Stimulated activated CD4-positive, alpha-beta T cell treated with anti-CD3 and anti-CD28 coated beads, Interleukin-15, amount 100 ng/mL, for 1 hour (primary cell): ENCODE measurements around the gene NUMBL.

Source experiments
- DNase-seq, 2 donors: peaks; one replicate each; pipeline ENCODE4 v3.0.0-alpha.2; 2020; ENCODE audit warnings: low read depth in 1 of 2, low spot score in 1 of 2

NUMBL gene

DNA sequence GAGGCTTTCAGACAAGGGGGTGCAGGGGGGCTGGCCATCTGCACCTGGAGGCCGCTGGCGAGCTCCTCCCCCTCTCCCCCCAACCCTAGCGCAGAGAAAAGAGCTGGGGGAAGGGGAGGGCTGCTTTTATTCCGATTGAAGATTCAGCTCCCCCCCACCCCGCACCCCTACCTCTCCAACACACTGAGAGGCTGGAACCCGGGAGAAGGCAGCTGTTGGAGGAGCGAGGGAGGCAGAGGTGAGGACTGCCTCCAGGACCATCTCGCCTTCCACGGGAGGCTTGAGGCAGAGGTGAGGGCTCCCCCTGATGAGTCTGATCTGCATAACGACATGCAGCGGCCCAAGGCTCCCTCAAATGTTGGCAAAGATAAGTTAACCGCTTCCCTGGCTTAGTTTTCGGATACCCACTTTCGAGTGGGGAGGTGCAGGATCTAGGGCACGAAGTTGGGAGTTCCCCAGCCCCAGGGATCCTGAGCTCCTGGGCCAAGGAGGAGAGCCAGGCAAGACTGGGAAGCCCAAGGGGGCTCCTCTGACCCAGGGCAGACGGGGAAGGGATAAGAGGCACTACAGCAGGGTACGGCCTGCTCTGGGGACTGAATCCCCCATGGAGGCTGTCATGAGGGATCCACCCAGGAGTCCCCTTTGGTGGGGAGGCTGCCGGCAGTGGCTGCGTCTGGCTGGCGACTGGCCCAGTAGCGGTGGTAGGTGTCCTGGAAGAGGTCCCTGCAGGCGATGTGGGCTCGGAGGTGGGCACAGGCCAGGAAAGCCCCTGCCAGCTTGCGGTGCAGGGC is 1.2 kb upstream of the NUMBL start:
- DNase-seq = no peak

DNA sequence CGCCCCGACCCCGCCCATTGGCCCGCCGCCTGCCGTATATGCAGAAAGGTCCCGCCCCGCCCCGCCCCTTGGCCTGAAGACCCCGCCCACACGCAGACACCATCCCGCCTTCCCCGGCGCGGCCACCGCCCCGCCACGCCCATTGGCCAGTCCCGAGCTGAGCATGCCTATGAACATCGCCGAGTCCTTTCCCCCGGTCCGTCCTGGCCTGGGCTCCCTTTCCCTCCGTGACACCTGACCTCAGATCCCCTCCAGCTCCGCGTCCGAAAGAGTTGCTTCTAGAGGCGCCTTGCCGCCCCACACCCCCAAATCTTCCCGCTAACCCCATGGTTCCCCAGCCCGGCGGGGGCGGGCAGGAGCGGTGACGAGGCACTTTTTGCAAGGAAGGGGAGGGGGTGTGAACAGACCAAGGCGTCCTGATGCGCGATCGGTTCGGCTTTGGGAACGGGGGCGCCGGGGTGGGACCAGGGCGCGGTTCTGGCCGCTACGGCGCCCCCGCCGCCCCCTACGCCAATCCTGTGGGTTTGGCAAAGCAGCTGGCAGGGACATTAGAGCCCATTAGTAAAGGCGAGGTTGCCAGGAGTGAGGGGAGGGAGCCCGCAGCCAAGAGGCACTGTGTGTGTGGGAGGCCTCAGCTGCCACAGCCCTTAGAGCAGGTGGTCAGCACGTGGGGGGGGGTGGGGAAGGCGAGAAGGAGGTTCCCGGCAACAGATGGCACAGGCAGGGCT is 406 bp upstream of the NUMBL start:
- peak; percentile 73 to 84 for DNase-seq

DNA sequence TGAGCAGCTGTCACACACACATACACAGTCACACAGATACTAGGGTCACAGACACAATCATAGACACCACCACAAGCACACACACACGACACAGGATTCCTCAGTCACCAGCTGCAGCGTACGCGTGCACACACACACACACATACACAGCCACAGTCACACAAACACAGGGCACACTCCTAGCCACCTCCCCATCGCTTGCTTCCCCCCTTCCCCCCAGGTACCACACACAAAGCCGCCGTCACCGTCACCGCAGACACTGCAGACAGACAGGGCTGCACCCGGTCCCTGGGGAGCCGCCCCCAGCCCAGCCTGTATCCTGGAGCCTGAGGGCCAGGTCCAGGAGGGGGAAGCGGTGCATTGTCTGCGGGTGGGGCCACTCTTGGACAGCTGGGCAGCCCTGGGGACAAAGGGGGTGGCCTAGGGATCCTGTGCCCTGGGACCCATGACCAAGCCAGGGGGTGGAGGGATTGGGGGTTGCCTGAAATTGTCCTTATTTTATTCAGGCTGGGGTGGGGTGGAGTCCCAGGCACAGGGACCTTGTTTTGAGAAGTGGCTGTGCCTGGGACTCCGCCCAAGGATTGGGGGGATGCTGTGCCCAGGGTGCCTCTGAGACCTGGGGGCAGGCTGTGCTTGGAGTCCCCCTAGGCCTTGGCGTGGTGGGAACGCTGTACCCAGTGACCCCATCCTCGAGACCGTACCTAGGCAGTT is 957 bp downstream of the NUMBL start:
- DNase-seq = no peak

GRCh38 chr19:40688987-40689338 is 1.5 kb downstream of the NUMBL start:
- DNase-seq = no peak

- no peak for DNase-seq
Measured at GRCh38 chr19:40688309-40688708, 2.1 kb downstream of the NUMBL start.

DNA sequence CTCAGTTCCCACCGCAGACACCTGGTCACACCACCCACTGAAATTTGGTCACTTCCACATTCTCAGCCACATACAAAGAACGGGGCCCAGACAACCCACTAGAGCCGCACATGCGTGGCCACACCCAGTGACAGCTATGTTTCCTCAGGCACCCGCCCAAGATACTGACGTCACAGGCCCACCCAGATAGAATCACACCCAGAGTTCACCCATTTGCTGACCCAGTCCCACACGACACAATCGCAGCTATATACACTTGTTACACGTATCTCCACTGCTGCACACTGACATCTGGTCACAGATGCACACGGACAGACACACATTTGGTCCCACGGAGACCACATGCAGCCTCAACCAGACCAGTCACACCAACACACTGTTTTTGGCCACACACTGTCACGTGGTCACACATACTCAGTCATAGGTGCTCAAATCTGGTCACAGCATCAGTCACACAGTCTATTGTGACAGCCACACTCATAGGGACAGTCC is 2.9 kb downstream of the NUMBL start:
- no peak for DNase-seq

GRCh38 chr19:40686882-40687524 is 3.4 kb downstream of the NUMBL start:
- no peak for DNase-seq

GRCh38 chr19:40685563-40685962 is 4.9 kb downstream of the NUMBL start:
- no peak for DNase-seq

DNA sequence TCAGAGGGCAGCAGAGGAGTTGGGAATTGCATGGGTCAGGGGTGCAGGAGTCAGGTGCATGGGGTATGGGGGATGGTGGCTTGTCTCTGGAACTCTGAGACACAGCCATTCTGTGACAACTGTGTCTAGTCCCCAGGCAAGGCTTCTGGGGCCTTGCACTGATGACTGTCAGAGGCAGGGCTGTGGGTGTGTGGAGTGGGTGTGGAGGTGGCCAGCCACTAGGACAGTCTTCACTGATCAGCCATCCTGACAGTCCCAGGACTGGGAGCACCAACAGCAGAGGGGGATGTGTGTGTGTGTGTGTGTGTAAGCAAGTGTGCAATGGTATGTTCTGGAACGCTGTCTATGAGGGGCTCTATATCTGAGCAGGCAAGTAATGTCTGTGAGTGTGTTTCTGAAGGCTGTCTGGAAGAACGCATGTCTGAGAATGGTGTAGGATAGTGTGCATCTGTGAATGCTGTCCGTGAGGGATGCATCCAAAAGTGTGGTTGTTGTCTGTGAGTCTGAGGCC is 5.4 kb downstream of the NUMBL start:
- DNase-seq = no peak

DNA sequence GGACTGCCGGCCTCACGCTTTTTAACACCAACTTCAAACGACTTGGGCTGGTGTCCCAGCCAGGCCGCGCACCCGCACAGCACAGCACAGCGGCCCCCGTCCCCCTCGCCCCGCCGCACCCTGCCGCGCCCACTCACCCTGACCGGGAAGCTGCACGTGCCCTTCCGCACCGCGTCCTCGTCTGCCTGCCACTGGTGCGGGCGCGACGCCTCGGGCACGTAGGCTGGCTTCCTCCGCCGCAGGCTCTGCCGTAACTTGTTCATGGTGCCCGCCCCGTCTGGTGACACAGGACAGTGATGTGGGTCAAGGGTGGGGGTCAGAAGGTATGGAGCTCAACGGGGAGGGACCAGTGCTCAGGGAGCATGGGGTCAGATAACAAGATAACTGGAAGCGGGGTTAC is 6.2 kb downstream of the NUMBL start:
- DNase-seq = no peak

GRCh38 chr19:40683437-40683836 is 7.0 kb downstream of the NUMBL start:
- no peak for DNase-seq

DNA sequence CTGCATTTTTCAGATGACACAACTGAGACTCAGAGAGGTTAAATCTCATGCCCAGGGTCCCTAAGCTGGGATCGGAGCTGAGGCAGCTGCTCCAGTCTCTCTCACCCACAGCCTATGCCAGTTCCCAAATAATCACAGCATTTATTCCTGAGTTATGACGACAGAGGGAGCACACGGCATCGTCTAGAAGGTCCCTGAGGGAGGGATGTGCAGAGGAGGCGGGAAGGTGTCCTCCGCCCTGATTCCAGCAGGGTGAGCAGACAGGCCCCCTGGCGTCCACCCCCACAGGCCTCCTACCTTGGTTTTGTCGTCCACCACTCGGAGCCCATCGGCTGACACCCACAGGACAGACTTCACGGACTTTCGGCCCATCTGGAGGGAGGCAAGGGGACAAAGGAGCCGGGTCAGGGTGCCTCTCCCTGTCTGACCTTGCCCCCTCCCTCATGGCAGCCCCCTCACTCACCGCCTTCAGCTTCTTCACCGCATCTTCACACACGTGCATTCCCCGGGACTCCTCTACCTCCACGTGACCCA is 8.0 kb downstream of the NUMBL start:
- no peak for DNase-seq

DNA sequence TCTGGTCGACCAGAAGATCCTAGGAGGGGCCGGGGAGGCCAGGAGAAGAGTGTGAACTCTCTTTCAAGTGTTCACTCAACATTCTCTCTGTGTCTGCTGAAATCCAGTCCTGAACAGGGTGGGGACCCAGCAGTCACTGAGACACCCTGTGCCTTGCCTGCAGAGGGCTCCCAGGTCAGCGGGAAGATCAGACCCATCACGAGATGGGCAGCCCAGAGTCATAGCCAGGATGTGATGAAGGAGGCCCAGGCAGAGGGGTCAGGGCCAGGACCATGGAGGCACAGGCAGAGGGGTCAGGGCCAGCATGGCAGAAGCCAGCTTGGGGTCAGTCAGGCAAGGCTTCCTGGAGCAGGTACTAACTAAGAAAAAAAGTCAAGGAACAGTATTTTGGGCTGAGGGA is 9.4 kb downstream of the NUMBL start:
- DNase-seq = no peak

- DNase-seq = no peak
Measured at GRCh38 chr19:40677156-40677555, 13.3 kb downstream of the NUMBL start.

DNA sequence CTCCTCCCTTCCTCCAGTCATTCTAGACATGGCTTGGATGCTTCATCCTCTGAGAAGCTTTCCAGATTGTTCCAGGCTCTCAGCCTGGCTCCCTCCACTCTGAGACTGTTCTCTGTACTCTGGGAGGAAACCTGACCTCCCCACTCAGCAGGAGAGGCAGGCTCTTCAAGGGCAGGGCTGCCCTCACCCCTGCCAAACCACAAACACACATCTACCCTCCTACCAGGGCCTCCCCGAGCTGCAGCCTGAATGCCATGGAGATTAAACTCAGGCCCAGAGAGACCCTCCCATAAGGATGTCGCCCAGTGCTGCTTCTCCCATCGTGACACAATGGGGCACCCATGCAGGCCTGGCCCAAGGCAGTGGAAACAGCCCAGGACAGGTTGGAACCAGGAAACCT is 16.2 kb downstream of the NUMBL start:
- DNase-seq = no peak

GRCh38 chr19:40673397-40673796 is 17.1 kb downstream of the NUMBL start:
- no peak for DNase-seq

DNA sequence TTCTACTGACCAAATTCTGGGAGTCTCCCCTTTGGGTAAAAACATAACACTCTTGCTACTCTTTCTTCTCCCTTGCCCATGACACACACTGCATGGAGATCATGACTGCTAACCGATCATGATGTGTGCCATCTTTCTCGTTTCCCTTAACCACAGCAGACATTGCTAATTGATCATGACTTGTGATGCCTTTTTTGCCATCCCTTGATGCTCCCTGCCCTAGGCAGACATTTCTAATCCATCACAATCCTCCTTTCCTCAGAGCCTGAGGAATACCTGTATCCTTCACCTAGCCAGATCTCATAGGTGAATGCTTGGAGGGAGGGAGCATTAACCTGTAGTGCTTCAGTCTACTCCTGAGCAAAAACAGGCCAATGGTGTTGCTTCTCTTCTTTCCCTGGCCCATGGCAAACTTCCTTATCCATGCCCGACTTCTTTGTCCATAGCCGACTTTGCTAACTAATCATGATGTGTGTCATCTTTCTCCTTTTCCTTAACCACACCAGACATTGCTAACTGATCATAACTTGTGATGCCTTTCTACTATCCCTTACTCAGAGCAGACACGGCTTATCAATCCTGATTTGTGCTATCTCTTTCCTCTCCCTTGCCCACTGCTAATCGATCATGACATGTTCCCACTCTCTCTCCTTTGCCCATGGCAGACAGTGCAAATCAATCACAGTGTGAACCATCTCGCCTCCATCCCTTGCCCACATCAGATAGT is 17.7 kb downstream of the NUMBL start:
- no peak for DNase-seq

- DNase-seq = no peak
Measured at GRCh38 chr19:40672038-40672437, 18.4 kb downstream of the NUMBL start.

GRCh38 chr19:40671404-40671803 is 19.0 kb downstream of the NUMBL start:
- DNase-seq = no peak

DNA sequence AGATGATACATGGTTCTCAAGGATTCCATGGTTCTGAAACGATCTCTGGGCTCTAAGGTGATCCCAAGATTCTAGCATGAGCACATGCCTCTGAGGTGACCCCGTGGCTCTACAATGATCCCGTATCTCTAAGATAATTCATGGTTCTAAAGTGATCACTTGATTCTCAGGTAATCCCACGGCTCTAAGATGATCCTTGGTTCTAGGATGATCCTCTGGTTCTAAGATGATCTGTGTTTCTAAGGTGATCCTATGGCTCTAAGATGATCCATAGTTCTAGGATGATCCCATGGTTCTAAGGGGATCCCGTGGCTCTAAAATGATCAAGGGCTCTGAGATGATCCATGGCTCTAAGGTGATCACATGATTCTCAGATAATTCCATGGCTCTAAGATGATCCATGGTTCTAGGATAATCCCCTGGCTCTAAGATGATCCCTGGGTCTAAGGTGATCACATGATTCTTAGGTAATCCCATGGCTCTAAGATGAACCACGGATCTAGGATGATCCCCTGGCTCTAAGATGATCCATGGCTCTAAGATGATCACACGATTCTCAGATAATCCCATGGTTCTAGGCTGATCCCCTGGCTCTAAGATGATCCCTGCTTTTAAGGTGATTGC is 21.3 kb downstream of the NUMBL start:
- no peak for DNase-seq
